Measurements from ENCODE around the gene JPH2.

GRCh38 chr20:44080646-44081267 is 106.2 kb downstream of the JPH2 start:
- no peak for TF ChIP-seq GATA2 (IDR thresholded peaks at IDR 0.05; ENCODE audit: low read depth, low read length)
- TF ChIP-seq GATA3 (IDR thresholded peaks at IDR 0.05; ENCODE audit: low read depth, low read length): no peak
